HUES6 (cell line): ENCODE measurements around the gene NR4A1.

Experiments used
- H3K27ac ChIP-seq: 2 replicates; pipeline ENCODE4 v1.7.0; 2013; ENCODE audit warnings: low read depth, mild to moderate bottlenecking, low read length, inconsistent platforms
- H3K27me3 ChIP-seq: 2 replicates; pipeline ENCODE4 v1.6.1; 2013; ENCODE audit warnings: low read length; ENCODE audit not compliant: control insufficient read depth, insufficient read depth
- H3K36me3 ChIP-seq: 2 replicates; pipeline ENCODE4 v1.6.1; 2013; ENCODE audit warnings: low read length; ENCODE audit not compliant: control insufficient read depth, insufficient read depth
- H3K4me1 ChIP-seq: 2 replicates; pipeline ENCODE4 v1.6.1; 2013; ENCODE audit warnings: low read length; ENCODE audit not compliant: control insufficient read depth, insufficient read depth
- H3K4me3 ChIP-seq: 2 replicates; pipeline ENCODE4 v1.5.1; 2013; ENCODE audit warnings: low read depth, low read length
- H3K9ac ChIP-seq: one replicate; pipeline ENCODE4 v1.6.1; 2013; ENCODE audit warnings: mild to moderate bottlenecking, low read length
- H3K9me3 ChIP-seq: 2 replicates; pipeline ENCODE4 v1.6.1; 2013; ENCODE audit warnings: low read depth, low read length; ENCODE audit not compliant: control insufficient read depth, insufficient read depth

NR4A1 gene

GRCh38 chr12:52086366-52086765 is 35.1 kb downstream of the NR4A1 start:
- no peaks in the 10 kb centered on the region for H3K36me3 ChIP-seq
- no peak overlapping the region for H3K9ac ChIP-seq
- no peaks in the 10 kb centered on the region for H3K9me3 ChIP-seq
- no peaks in the 10 kb centered on the region for H3K27me3 ChIP-seq
- no peak overlapping the region for H3K4me3 ChIP-seq
- H3K27ac ChIP-seq, result no peak overlapping the region
- peaks cover 17% of the 10 kb centered on the region for H3K4me1 ChIP-seq

DNA sequence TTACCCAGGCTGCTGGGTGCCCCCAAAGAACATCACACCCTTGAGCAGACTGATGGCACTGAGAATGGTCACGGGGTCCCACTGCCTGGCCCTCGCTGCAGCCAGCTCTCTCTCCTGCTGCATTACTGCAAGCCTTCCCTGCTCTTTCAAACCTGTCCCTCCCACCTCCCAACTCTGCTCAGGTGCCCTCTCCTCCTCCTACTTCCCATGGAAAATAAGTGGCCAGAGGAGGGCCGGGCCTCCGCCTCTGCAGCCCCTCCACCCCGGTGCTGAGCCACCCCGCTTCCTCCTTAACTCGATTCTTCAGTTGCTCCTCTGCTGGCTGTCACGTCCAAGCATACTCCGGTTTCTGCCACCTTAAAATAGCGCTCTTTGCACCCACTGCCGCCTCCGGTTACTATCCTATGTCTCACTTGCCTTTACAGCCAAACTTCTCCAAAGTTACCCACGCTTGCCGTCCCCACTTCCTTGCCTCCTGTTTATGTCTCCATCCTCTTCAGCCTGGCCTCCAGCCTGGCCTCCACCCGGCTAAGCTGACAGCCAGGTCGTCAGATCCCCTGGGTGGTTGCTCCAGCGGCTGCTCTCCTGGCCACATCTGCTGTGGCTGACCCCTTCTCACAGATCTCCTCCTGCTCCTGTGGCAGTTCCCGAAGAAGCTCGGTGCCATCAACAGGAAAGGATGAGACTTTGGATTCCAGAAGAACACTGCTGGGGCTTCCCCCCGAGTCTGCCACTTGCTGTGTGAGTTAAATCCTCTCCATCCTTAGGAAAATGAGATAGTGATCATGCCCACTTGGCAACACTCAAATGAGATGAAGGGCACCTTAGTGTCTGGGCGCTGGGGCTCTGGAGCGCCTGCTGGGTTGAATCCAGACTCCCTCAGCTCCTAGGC is 35.9 kb downstream of the NR4A1 start:
- no peak overlapping the region for H3K9ac ChIP-seq
- H3K4me3 ChIP-seq, result no peak overlapping the region
- peaks cover 6% of the 10 kb centered on the region; the same call in 1 of the 2 replicates for H3K27me3 ChIP-seq
- no peak overlapping the region for H3K27ac ChIP-seq
- no peaks in the 10 kb centered on the region for H3K36me3 ChIP-seq
- H3K4me1 ChIP-seq, result peaks cover 10% of the 10 kb centered on the region
- H3K9me3 ChIP-seq, result no peaks in the 10 kb centered on the region

DNA sequence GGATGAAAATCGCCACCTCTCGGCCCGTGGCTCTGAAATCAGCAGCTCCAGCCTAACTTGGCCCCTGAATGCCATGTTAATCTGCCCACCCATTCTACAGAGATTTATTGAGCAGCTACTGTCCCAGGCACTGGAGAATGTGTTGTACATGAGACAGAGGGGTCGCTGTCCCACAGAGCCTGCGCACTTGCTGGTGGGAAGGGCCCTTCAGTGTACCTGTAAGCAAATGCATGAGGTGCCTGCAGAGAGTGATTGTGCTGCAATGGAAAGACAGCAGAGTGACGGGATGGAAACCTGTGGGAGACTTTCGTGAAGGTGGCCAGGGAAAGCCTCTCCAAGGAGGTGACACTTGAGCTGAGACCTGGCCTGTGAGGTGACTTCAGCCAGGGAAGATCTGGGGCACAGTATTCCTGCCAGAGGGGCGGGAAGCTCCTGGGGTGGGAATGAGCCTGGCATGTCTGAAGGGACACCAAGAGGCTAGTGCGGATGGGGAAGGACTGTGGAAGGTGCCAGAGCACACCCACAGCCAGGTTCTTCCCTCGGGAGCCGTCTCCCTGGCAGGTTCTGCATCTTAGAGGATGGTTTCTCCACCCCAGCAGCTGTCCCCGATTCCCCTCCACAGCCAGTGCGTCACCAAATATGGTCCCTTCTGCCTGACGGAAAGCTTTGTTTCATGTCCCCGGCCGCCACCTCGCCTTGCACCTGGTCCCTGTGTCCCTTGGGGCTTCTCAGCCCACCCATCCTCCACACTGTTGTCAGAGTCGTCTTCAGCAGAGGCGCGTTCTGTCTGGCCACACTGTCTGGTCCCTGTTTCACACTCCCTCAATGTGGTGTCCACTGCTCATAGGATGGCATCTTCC is 36.9 kb downstream of the NR4A1 start:
- H3K9ac ChIP-seq, result no peak overlapping the region
- no peaks in the 10 kb centered on the region for H3K36me3 ChIP-seq
- no peak overlapping the region for H3K4me3 ChIP-seq
- H3K9me3 ChIP-seq, result no peaks in the 10 kb centered on the region
- H3K4me1 ChIP-seq, result 0 out of 2 replicates have a peak, but pooled peaks cover 3% of the 10 kb centered on the region
- H3K27ac ChIP-seq, result no peak overlapping the region
- H3K27me3 ChIP-seq, result peaks cover 7% of the 10 kb centered on the region; the same call in 1 of the 2 replicates

DNA sequence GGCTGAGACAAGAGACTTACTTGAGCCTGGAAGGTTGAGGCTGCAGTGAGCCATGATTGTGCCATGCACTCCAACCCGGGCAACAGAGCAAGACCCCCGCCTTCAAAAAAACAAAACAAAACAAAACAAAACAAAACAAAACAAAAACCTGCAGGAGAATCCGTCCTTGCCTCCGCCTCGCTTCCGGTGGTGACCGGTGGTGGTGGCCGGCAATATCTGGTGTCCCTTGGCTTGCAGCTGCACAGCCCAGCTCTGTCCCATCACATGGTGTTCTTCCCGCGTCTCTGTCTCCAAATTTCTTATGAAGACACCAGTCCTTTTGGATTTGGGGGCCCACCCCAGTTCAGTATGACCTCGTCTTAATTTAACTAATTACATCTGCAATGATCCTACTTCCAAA is 38.2 kb downstream of the NR4A1 start:
- Histone ChIP-seq H3K9ac (no peak overlapping the region), H3K9me3 (peaks cover under 1% of the 10 kb centered on the region; the same call in 1 of the 2 replicates), H3K27me3 (peaks cover 7% of the 10 kb centered on the region; the same call in 1 of the 2 replicates), H3K27ac (no peak overlapping the region), H3K4me1 (0 out of 2 replicates have a peak, but pooled peaks cover 3% of the 10 kb centered on the region), H3K36me3 (no peaks in the 10 kb centered on the region), H3K4me3 (no peak overlapping the region)

DNA sequence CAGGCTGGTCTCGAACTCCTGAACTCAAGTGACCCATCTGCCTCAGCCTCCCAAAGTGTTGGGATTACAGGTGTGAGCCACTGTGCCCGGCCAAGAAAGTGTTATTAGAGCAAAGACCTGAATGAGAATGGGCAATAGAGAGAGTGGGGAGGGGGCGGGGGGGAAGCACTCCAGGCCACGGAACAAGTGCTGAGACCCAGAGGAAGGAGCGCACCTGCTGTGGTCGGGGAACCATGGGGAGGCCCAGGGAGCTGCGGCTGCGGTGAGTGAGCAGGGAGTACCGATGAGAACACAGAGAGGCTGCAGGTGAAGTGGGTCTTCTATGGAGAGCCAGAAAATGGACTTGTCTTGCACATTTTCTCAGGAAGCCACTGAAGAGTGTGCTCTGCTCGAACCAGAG is 39.0 kb downstream of the NR4A1 start:
- Histone ChIP-seq H3K4me3 (no peak overlapping the region), H3K27ac (no peak overlapping the region), H3K4me1 (0 out of 2 replicates have a peak, but pooled peaks cover 3% of the 10 kb centered on the region), H3K9me3 (peaks cover 2% of the 10 kb centered on the region; the same call in 1 of the 2 replicates), H3K27me3 (peaks cover 7% of the 10 kb centered on the region; the same call in 1 of the 2 replicates), H3K36me3 (no peaks in the 10 kb centered on the region), H3K9ac (no peak overlapping the region)

GRCh38 chr12:52091061-52091460 is 39.8 kb downstream of the NR4A1 start:
- Histone ChIP-seq H3K27me3 (peaks cover 7% of the 10 kb centered on the region; the same call in 1 of the 2 replicates), H3K27ac (no peak overlapping the region)

GRCh38 chr12:52091869-52092268 is 40.6 kb downstream of the NR4A1 start:
- Histone ChIP-seq H3K9me3 (peaks cover 2% of the 10 kb centered on the region; the same call in 1 of the 2 replicates), H3K27ac (no peak overlapping the region)

More at GRCh38 chr12:52091061-52091460, 39.8 kb downstream of the NR4A1 start:
- peaks cover 2% of the 10 kb centered on the region; the same call in 1 of the 2 replicates for H3K9me3 ChIP-seq
- H3K36me3 ChIP-seq, result no peaks in the 10 kb centered on the region
- no peak overlapping the region for H3K9ac ChIP-seq
- no peak overlapping the region for H3K4me3 ChIP-seq
- 0 out of 2 replicates have a peak, but pooled peaks cover 3% of the 10 kb centered on the region for H3K4me1 ChIP-seq

GRCh38 chr12:52093346-52093745 is 42.1 kb downstream of the NR4A1 start:
- no peak overlapping the region for H3K4me3 ChIP-seq
- H3K4me1 ChIP-seq, result 0 out of 2 replicates have a peak, but pooled peaks cover 3% of the 10 kb centered on the region
- peaks cover 2% of the 10 kb centered on the region; the same call in 1 of the 2 replicates for H3K9me3 ChIP-seq
- no peak overlapping the region for H3K9ac ChIP-seq
- no peak overlapping the region for H3K27ac ChIP-seq
- H3K36me3 ChIP-seq, result no peaks in the 10 kb centered on the region
- peaks cover 17% of the 10 kb centered on the region; the same call in 1 of the 2 replicates for H3K27me3 ChIP-seq

More at GRCh38 chr12:52091869-52092268, 40.6 kb downstream of the NR4A1 start:
- Histone ChIP-seq H3K4me1 (0 out of 2 replicates have a peak, but pooled peaks cover 3% of the 10 kb centered on the region), H3K36me3 (no peaks in the 10 kb centered on the region), H3K4me3 (no peak overlapping the region), H3K27me3 (peaks cover 7% of the 10 kb centered on the region; the same call in 1 of the 2 replicates), H3K9ac (no peak overlapping the region)

DNA sequence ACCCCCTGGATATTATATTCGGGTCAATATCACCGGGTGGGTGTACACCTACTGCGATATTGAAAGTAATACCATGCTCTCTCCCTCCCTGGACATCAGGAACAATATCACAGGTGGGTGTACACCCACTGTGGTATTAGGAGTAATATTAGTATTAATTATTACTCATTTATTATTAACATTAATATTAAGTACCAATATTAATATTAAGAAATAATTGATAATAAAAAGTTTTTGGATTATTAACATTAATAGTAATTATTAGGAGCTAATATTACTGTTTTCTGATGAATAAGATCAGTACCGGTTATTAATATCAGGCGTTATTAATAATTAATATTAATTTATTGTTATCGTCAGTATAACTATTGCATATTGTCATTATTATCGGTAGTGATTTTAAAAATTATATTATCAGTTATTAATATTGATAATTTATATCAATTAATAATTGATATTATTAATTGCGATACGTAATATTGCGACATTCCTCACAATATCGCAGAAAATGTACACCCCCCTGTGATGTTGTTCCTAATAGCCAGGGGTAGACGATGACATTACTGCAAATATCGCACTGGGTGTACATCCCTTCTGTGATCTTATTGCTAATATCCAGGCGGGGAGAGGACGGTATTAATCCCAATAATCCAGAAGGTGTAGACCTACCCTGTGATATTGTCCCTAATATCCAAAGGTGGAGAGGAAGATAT is 45.2 kb downstream of the NR4A1 start:
- H3K4me3 ChIP-seq, result no peak overlapping the region
- H3K27me3 ChIP-seq, result peaks cover 26% of the 10 kb centered on the region
- peaks cover 2% of the 10 kb centered on the region; the same call in 1 of the 2 replicates for H3K9me3 ChIP-seq
- no peak overlapping the region for H3K9ac ChIP-seq
- H3K36me3 ChIP-seq, result no peaks in the 10 kb centered on the region
- no peak overlapping the region for H3K27ac ChIP-seq
- H3K4me1 ChIP-seq, result no peaks in the 10 kb centered on the region

GRCh38 chr12:52097045-52097666 is 45.9 kb downstream of the NR4A1 start:
- H3K9ac ChIP-seq, result no peak overlapping the region
- H3K4me3 ChIP-seq, result no peak overlapping the region
- H3K27me3 ChIP-seq, result peaks cover 21% of the 10 kb centered on the region
- peaks cover 2% of the 10 kb centered on the region; the same call in 1 of the 2 replicates for H3K9me3 ChIP-seq
- H3K36me3 ChIP-seq, result no peaks in the 10 kb centered on the region
- H3K4me1 ChIP-seq, result no peaks in the 10 kb centered on the region
- H3K27ac ChIP-seq, result no peak overlapping the region
